ENCODE measurements around the gene BTN1A1. TPM values are rescaled to one million over a fixed set of nuclear protein-coding genes. Genes with fewer than 3 reads are reported as not detected.

BTN1A1 gene
- total RNA-seq, 4 donors from 2014 or later, result not detected

- WGBS, 2 donors, result 82 to 90% methylated on average over 2 of the region's 2 CpGs
- no peak for TF ChIP-seq POLR2A (IDR thresholded peaks at IDR 0.05)
- TF ChIP-seq CTCF (IDR thresholded peaks at IDR 0.05), result no peak
- DNase-seq (ENCODE audit: low spot score in 2 of 2), result no peak
- no peak overlapping the region for H3K4me3 ChIP-seq (ENCODE audit: low read depth, poor library complexity, severe bottlenecking)
- intact Hi-C loops (cut with DNase I; ENCODE audit: low total_unique reads), result no loop called here
Measured at GRCh38 chr6:26493258-26493657, 6.8 kb upstream of the BTN1A1 start.

DNA sequence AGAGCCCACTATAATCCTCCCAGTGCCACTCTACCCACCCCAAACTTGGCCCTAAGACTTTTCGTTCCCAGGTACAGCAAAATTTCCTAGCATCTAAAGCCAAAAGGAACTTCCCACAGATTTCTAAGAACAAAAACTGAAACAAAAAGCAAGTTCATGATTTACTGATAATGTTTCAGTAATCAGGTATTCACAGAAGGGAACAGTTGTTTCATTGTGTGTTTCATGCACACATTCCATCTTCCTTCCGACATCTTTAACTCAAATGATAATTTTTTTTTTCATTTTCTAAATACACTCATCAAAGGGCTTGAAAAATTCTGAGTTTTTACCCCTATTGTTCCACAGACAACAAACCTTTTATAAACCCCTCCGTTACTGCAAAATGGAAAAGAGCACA lies 6.0 kb upstream of the BTN1A1 start:
- no peak for DNase-seq (ENCODE audit: low spot score in 2 of 2)
- WGBS, 2 donors, result 90 to 95% methylated on average over 3 of the region's 3 CpGs
- H3K4me3 ChIP-seq (ENCODE audit: low read depth, poor library complexity, severe bottlenecking), result no peak overlapping the region
- intact Hi-C loops (cut with DNase I; ENCODE audit: low total_unique reads), result no loop called here
- TF ChIP-seq CTCF (IDR thresholded peaks at IDR 0.05) (no peak), POLR2A (IDR thresholded peaks at IDR 0.05) (no peak)

GRCh38 chr6:26495281-26495680 lies 4.8 kb upstream of the BTN1A1 start:
- H3K4me3 ChIP-seq (ENCODE audit: low read depth, poor library complexity, severe bottlenecking), result no peak overlapping the region
- WGBS, 2 donors, result 55 to 69% methylated on average over 1 of the region's 1 CpG
- intact Hi-C loops (cut with DNase I; ENCODE audit: low total_unique reads), result no loop called here
- DNase-seq (ENCODE audit: low spot score in 2 of 2), result no peak
- no peak for TF ChIP-seq CTCF (IDR thresholded peaks at IDR 0.05)
- no peak for TF ChIP-seq POLR2A (IDR thresholded peaks at IDR 0.05)

DNA sequence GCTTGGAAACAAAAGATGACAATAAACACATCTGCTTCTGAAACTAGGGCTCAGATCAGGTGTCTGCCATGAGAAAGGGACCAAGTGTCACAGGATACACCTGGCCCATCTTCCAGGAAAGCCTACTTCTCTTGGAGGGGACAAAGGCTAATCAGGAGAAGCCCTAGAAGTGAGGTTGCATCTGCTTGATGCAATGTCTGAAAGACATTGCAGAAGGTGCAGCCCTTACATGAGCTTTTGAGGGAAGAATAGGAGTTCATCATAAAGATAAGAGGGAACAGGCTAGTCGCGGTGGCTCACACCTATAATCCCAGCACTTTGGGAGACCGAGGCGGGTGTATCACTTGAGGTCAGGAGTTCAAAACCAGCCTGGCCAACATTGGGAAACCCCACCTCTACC lies 2.5 kb upstream of the BTN1A1 start:
- 86 to 92% methylated on average over 4 of the region's 4 CpGs for WGBS, 2 donors
- H3K4me3 ChIP-seq (ENCODE audit: low read depth, poor library complexity, severe bottlenecking), result no peak overlapping the region
- DNase-seq (ENCODE audit: low spot score in 2 of 2), result no peak
- intact Hi-C loops (cut with DNase I; ENCODE audit: low total_unique reads), result no loop called here
- TF ChIP-seq CTCF (IDR thresholded peaks at IDR 0.05), result no peak
- TF ChIP-seq POLR2A (IDR thresholded peaks at IDR 0.05), result no peak

DNA sequence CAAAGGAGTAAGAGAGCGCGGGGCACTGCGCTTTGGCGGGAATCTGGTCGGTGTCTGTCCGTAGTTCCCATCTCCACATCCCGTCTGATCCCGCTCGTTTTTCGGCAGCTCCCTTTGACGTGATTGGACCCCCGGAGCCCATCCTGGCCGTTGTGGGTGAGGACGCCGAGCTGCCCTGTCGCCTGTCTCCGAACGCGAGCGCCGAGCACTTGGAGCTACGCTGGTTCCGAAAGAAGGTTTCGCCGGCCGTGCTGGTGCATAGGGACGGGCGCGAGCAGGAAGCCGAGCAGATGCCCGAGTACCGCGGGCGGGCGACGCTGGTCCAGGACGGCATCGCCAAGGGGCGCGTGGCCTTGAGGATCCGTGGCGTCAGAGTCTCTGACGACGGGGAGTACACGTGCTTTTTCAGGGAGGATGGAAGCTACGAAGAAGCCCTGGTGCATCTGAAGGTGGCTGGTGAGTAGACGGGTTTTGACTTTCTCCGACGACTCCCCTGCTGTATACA lies 1.4 kb downstream of the BTN1A1 start:
- H3K4me3 ChIP-seq (ENCODE audit: low read depth, poor library complexity, severe bottlenecking), result no peak overlapping the region
- TF ChIP-seq CTCF (IDR thresholded peaks at IDR 0.05) (no peak), POLR2A (IDR thresholded peaks at IDR 0.05) (no peak)
- peak; percentile 18 to 88 for DNase-seq (ENCODE audit: low spot score in 2 of 2)
- 12 to 15% methylated on average over 37 to 39 of the region's 49 CpGs for WGBS, 2 donors
- intact Hi-C loops (cut with DNase I; ENCODE audit: low total_unique reads), result no loop called here

DNA sequence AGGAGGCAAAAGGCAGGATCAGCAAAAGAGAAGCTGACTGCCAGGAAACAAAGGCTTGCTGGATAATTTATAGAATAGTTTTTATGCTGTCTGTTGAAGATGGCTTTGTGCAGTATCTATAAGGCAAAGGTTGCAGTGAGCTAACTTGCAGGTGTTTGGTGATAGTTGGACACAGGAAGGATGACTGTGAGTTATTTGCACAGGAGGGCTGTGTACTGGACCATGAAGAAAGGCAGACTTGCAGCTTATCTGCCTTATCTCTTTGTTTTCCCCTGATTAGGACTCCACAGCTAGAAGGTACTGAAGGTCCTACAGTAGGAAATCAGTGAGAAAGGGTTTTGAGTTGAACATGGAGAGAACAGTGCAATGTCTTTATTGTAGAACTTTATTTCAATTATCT lies 2.1 kb downstream of the BTN1A1 start:
- H3K4me3 ChIP-seq (ENCODE audit: low read depth, poor library complexity, severe bottlenecking), result no peak overlapping the region
- TF ChIP-seq POLR2A (IDR thresholded peaks at IDR 0.05), result no peak
- TF ChIP-seq CTCF (IDR thresholded peaks at IDR 0.05), result no peak
- DNase-seq (ENCODE audit: low spot score in 2 of 2), result no peak
- intact Hi-C loops (cut with DNase I; ENCODE audit: low total_unique reads), result no loop called here

Measured in lower leg skin (tissue), 4 donors.